ENCODE measurements around the gene PHOSPHO2.

PHOSPHO2 gene

GRCh38 chr2:169715379-169716237 is 21.3 kb downstream of the PHOSPHO2 start:
- Histone ChIP-seq H3K36me3 (ENCODE audit: control insufficient read depth in 4 of 4, insufficient read depth in 4 of 4, low read length in 3 of 4) (peaks cover 0 to 3% (median under 1%) of the 10 kb centered on the region in 4 experiments), H3K4me3 (ENCODE audit: control insufficient read depth in 1 of 7, extremely low read depth in 1 of 7, insufficient read depth in 4 of 7, low read depth in 2 of 7, low read length in 6 of 7) (peak overlapping the region in 3 of 7 experiments; percentile 12 to 62 (median 29)), H3K9me3 (ENCODE audit: control extremely low read depth in 1 of 5, control insufficient read depth in 4 of 5, insufficient read depth in 2 of 5, low read depth in 1 of 5, low read length in 4 of 5) (no peaks in the 10 kb centered on the region), H3K4me1 (ENCODE audit: control extremely low read depth in 1 of 4, control insufficient read depth in 4 of 4, insufficient read depth in 4 of 4, low read length in 3 of 4) (peaks cover 0 to 4% (median 1%) of the 10 kb centered on the region in 4 experiments), H3K27ac (ENCODE audit: insufficient read depth in 1 of 2, low read depth in 1 of 2, low read length in 2 of 2, poor library complexity in 1 of 2, severe bottlenecking in 2 of 2) (no peak overlapping the region), H3K27me3 (replicated peaks in 2 of 5; ENCODE audit: control insufficient read depth in 4 of 5, insufficient read depth in 5 of 5, low read length in 4 of 5) (no peaks in the 10 kb centered on the region)
- POLR2A ChIA-PET = no interaction called here
- CTCF ChIA-PET = interaction anchor here (1.0 to 3.0 kb wide), 3 partner anchors 10 to 22 kb away, joined by 4 to 7 read pairs (median 4); partner anchors contain the start of genes CFAP210 and PHOSPHO2
- 85% methylated on average over 12 of the region's 17 CpGs for WGBS (ENCODE audit: insufficient coverage)
- peak in 2 of 3 donors; percentile 28 to 44 for DNase-seq

- CTCF ChIA-PET = interaction anchor here (3.0 kb wide), 1 partner anchor 18 kb away, joined by 7 read pairs; no protein-coding TSS in a partner anchor
- Histone ChIP-seq H3K36me3 (ENCODE audit: control insufficient read depth in 4 of 4, insufficient read depth in 4 of 4, low read length in 3 of 4) (no peaks in the 10 kb centered on the region), H3K27ac (ENCODE audit: insufficient read depth in 1 of 2, low read depth in 1 of 2, low read length in 2 of 2, poor library complexity in 1 of 2, severe bottlenecking in 2 of 2) (no peak overlapping the region), H3K27me3 (replicated peaks in 2 of 5; ENCODE audit: control insufficient read depth in 4 of 5, insufficient read depth in 5 of 5, low read length in 4 of 5) (no peaks in the 10 kb centered on the region), H3K4me1 (ENCODE audit: control extremely low read depth in 1 of 4, control insufficient read depth in 4 of 4, insufficient read depth in 4 of 4, low read length in 3 of 4) (peaks cover 0 to 4% (median 1%) of the 10 kb centered on the region in 4 experiments), H3K4me3 (ENCODE audit: control insufficient read depth in 1 of 7, extremely low read depth in 1 of 7, insufficient read depth in 4 of 7, low read depth in 2 of 7, low read length in 6 of 7) (no peak overlapping the region), H3K9me3 (ENCODE audit: control extremely low read depth in 1 of 5, control insufficient read depth in 4 of 5, insufficient read depth in 2 of 5, low read depth in 1 of 5, low read length in 4 of 5) (no peaks in the 10 kb centered on the region)
- WGBS (ENCODE audit: insufficient coverage) = 97% methylated on average over 9 of the region's 12 CpGs
- DNase-seq = no peak
- POLR2A ChIA-PET = no interaction called here
These were observed 22.1 kb downstream of the PHOSPHO2 start for GRCh38 chr2:169716238-169716886.

- CTCF ChIA-PET = no interaction called here
- H3K27me3 ChIP-seq (replicated peaks in 2 of 5; ENCODE audit: control insufficient read depth in 4 of 5, insufficient read depth in 5 of 5, low read length in 4 of 5) = no peaks in the 10 kb centered on the region
- no peak overlapping the region for H3K4me3 ChIP-seq (ENCODE audit: control insufficient read depth in 1 of 7, extremely low read depth in 1 of 7, insufficient read depth in 4 of 7, low read depth in 2 of 7, low read length in 6 of 7)
- H3K36me3 ChIP-seq (ENCODE audit: control insufficient read depth in 4 of 4, insufficient read depth in 4 of 4, low read length in 3 of 4) = no peaks in the 10 kb centered on the region
- H3K27ac ChIP-seq (ENCODE audit: insufficient read depth in 1 of 2, low read depth in 1 of 2, low read length in 2 of 2, poor library complexity in 1 of 2, severe bottlenecking in 2 of 2) = no peak overlapping the region
- no peaks in the 10 kb centered on the region for H3K9me3 ChIP-seq (ENCODE audit: control extremely low read depth in 1 of 5, control insufficient read depth in 4 of 5, insufficient read depth in 2 of 5, low read depth in 1 of 5, low read length in 4 of 5)
- DNase-seq = no peak
- POLR2A ChIA-PET = no interaction called here
- 88% methylated on average over 7 of the region's 12 CpGs for WGBS (ENCODE audit: insufficient coverage)
- H3K4me1 ChIP-seq (ENCODE audit: control extremely low read depth in 1 of 4, control insufficient read depth in 4 of 4, insufficient read depth in 4 of 4, low read length in 3 of 4) = peaks cover 0 to 4% (median 1%) of the 10 kb centered on the region in 4 experiments
These were observed 22.8 kb downstream of the PHOSPHO2 start for GRCh38 chr2:169716938-169717690.

- 100% methylated on average over 4 of the region's 4 CpGs for WGBS (ENCODE audit: insufficient coverage)
- ChIA-PET POLR2A (no interaction called here), CTCF (no interaction called here)
- H3K4me3 ChIP-seq (ENCODE audit: control insufficient read depth in 1 of 7, extremely low read depth in 1 of 7, insufficient read depth in 4 of 7, low read depth in 2 of 7, low read length in 6 of 7) = no peak overlapping the region
- H3K36me3 ChIP-seq (ENCODE audit: control insufficient read depth in 4 of 4, insufficient read depth in 4 of 4, low read length in 3 of 4) = no peaks in the 10 kb centered on the region
- H3K9me3 ChIP-seq (ENCODE audit: control extremely low read depth in 1 of 5, control insufficient read depth in 4 of 5, insufficient read depth in 2 of 5, low read depth in 1 of 5, low read length in 4 of 5) = no peaks in the 10 kb centered on the region
- peaks cover 0 to 4% (median 1%) of the 10 kb centered on the region in 4 experiments for H3K4me1 ChIP-seq (ENCODE audit: control extremely low read depth in 1 of 4, control insufficient read depth in 4 of 4, insufficient read depth in 4 of 4, low read length in 3 of 4)
- no peaks in the 10 kb centered on the region for H3K27me3 ChIP-seq (replicated peaks in 2 of 5; ENCODE audit: control insufficient read depth in 4 of 5, insufficient read depth in 5 of 5, low read length in 4 of 5)
- DNase-seq = no peak
- no peak overlapping the region for H3K27ac ChIP-seq (ENCODE audit: insufficient read depth in 1 of 2, low read depth in 1 of 2, low read length in 2 of 2, poor library complexity in 1 of 2, severe bottlenecking in 2 of 2)
These were observed 23.4 kb downstream of the PHOSPHO2 start for GRCh38 chr2:169717691-169718063.

- peaks cover 0 to 4% (median 1%) of the 10 kb centered on the region in 4 experiments for H3K4me1 ChIP-seq (ENCODE audit: control extremely low read depth in 1 of 4, control insufficient read depth in 4 of 4, insufficient read depth in 4 of 4, low read length in 3 of 4)
- H3K27ac ChIP-seq (ENCODE audit: insufficient read depth in 1 of 2, low read depth in 1 of 2, low read length in 2 of 2, poor library complexity in 1 of 2, severe bottlenecking in 2 of 2) = no peak overlapping the region
- no peak for DNase-seq
- POLR2A ChIA-PET = no interaction called here
- H3K4me3 ChIP-seq (ENCODE audit: control insufficient read depth in 1 of 7, extremely low read depth in 1 of 7, insufficient read depth in 4 of 7, low read depth in 2 of 7, low read length in 6 of 7) = no peak overlapping the region
- no peaks in the 10 kb centered on the region for H3K36me3 ChIP-seq (ENCODE audit: control insufficient read depth in 4 of 4, insufficient read depth in 4 of 4, low read length in 3 of 4)
- CTCF ChIA-PET = no interaction called here
- no peaks in the 10 kb centered on the region for H3K9me3 ChIP-seq (ENCODE audit: control extremely low read depth in 1 of 5, control insufficient read depth in 4 of 5, insufficient read depth in 2 of 5, low read depth in 1 of 5, low read length in 4 of 5)
- no peaks in the 10 kb centered on the region for H3K27me3 ChIP-seq (replicated peaks in 2 of 5; ENCODE audit: control insufficient read depth in 4 of 5, insufficient read depth in 5 of 5, low read length in 4 of 5)
- WGBS (ENCODE audit: insufficient coverage) = no CpG with 5 or more reads among the region's 2 CpGs
These were observed 24.7 kb downstream of the PHOSPHO2 start for GRCh38 chr2:169718930-169719504.

- CTCF ChIA-PET = interaction anchor here (1.0 kb wide), 1 partner anchor 53 kb away, joined by 3 read pairs; no protein-coding TSS in a partner anchor
- POLR2A ChIA-PET = no interaction called here
- H3K9me3 ChIP-seq (ENCODE audit: control extremely low read depth in 1 of 5, control insufficient read depth in 4 of 5, insufficient read depth in 2 of 5, low read depth in 1 of 5, low read length in 4 of 5) = no peaks in the 10 kb centered on the region
- no peak overlapping the region for H3K4me3 ChIP-seq (ENCODE audit: control insufficient read depth in 1 of 7, extremely low read depth in 1 of 7, insufficient read depth in 4 of 7, low read depth in 2 of 7, low read length in 6 of 7)
- no peaks in the 10 kb centered on the region for H3K27me3 ChIP-seq (replicated peaks in 2 of 5; ENCODE audit: control insufficient read depth in 4 of 5, insufficient read depth in 5 of 5, low read length in 4 of 5)
- H3K27ac ChIP-seq (ENCODE audit: insufficient read depth in 1 of 2, low read depth in 1 of 2, low read length in 2 of 2, poor library complexity in 1 of 2, severe bottlenecking in 2 of 2) = no peak overlapping the region
- no peaks in the 10 kb centered on the region for H3K36me3 ChIP-seq (ENCODE audit: control insufficient read depth in 4 of 4, insufficient read depth in 4 of 4, low read length in 3 of 4)
- no peaks in the 10 kb centered on the region for H3K4me1 ChIP-seq (ENCODE audit: control extremely low read depth in 1 of 4, control insufficient read depth in 4 of 4, insufficient read depth in 4 of 4, low read length in 3 of 4)
- DNase-seq = no peak
- WGBS (ENCODE audit: insufficient coverage) = 100% methylated on average over 1 of the region's 3 CpGs
These were observed 26.7 kb downstream of the PHOSPHO2 start for GRCh38 chr2:169721016-169721415.

All from common myeloid progenitor, CD34-positive (primary cell).